Right cardiac atrium (tissue), 5 donors: Measurements from ENCODE around the gene ATG7. TPM values are rescaled to one million over a fixed set of nuclear protein-coding genes. Genes with fewer than 3 reads are reported as not detected.
"Not testable (repeated sequence)": the region's sequence is repeated elsewhere in the genome, so short reads cannot be mapped to it uniquely, and the experiment has no call there.

Experiments
- ATAC-seq, 2 donors: fragments of 200-7000 bp; cut with Tn5 transposase; one replicate each; pipeline versions ENCODE4 v1.8.0 to v1.9.1; 2020; ENCODE audit warnings: moderate library complexity in 2 of 2, mild to moderate bottlenecking in 1 of 2
- DNase-seq, 3 donors: peaks; one replicate each; pipeline ENCODE4 v3.0.0-alpha.2; 2020
- H3K27ac ChIP-seq: one replicate; pipeline ENCODE4 v1.5.1; 2013; ENCODE audit warnings: mild to moderate bottlenecking, low read length, control low read depth, moderate library complexity
- H3K27me3 ChIP-seq: one replicate; pipeline ENCODE4 v1.6.1; 2013; ENCODE audit not compliant: control insufficient read depth, insufficient read depth
- H3K4me1 ChIP-seq: one replicate; pipeline ENCODE4 v1.6.1; 2013; ENCODE audit warnings: low read length; ENCODE audit not compliant: control insufficient read depth, insufficient read depth
- H3K4me3 ChIP-seq: one replicate; pipeline ENCODE4 v1.5.1; 2013; ENCODE audit warnings: low read length, control low read depth
- H3K9me3 ChIP-seq: one replicate; pipeline ENCODE4 v1.6.1; 2013; ENCODE audit warnings: low read length; ENCODE audit not compliant: control insufficient read depth
- WGBS: extraction: QIAGEN DNeasy Blood & Tissue Kit; methylation state at CpG from one replicate; pipeline ENCODE4 v1.1.7; 2013; 5-methylcytosine and 5-hydroxymethylcytosine counted together
- intact Hi-C, 4 donors: fragments of 100-400 bp; cut with DNase I; formaldehyde crosslinking; loops; one replicate each; pipeline versions ENCODE4 v1.11.0 to v1.14.0; 2022 to 2023
- polyA plus RNA-seq: library from polyadenylated mRNA; stranded (reverse); fragments of 200-250 nt; gene quantifications from one replicate; pipeline ENCODE4 v1.2.3, GENCODE V29; 2013
- total RNA-seq, 4 donors: library from RNA; stranded (reverse); fragmentation: NEBNext Ultra II Directional; extraction: Animal tissue kit (Norgen Biotek cat#: 25700); gene quantifications; one replicate each; pipeline ENCODE4 v1.2.1, GENCODE V29; 2021
- donor health status: healthy with polysubstance abuse.
- donor health status: DM: no; HTN: yes; CAD: no.
- donor health status: DM: no; HTN: no; CAD: no.
- donor health status: DM: no; HTN: yes; CAD: no; lungs with severe emphysema.
- donor health status: DM: yes; HTN: yes; CAD: no.

Gene ATG7
- total and polyA plus RNA-seq, 5 donors = 5.9 to 22.3 (median 19.6) TPM

DNA sequence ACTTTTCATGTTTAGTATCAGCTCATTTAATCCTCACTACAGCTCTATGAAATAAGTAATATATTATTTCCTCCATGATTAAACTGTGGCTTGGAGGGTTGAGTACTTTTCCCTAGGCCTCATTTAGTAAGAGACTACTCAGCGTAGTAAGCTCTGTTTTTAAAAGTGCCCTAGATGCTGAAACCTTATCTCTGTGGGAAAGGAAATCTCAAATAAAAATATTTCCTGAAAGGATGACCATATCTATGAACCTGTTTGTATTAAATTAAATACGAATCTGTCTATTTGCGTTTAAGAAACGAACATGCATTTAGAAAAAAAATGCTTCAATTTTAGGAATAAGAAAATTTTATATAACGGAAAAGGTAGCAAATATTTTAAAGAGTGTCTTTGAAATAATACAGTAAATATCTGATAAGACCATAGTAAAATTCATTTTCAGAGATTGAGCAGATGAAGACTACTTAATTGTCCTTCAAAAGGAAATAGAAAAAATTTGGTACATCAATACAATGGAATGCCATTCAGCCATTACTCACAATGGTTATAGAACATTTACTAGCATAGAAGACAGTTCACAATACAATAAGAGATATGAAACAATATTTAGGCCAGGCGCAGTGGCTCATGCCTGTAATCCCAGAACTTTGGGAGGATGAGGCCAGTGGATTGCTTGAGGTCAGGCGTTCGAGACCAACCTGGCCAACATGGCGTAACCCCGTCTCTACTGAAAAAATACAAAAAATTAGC lies 56.2 kb downstream of the ATG7 start:
- intact Hi-C loops = loop anchor here in 1 of 4 donors (10.0 kb wide), 1 partner anchor 174 kb away; the partner anchor contains the start of gene HRH1
- no peak for ATAC-seq
- DNase-seq = no peak
- no peaks in the 10 kb centered on the region for H3K9me3 ChIP-seq
- 86% methylated on average over 10 of the region's 10 CpGs for WGBS
- no peaks in the 10 kb centered on the region for H3K4me1 ChIP-seq
- H3K4me3 ChIP-seq = no peak overlapping the region
- H3K27ac ChIP-seq = no peak overlapping the region
- H3K27me3 ChIP-seq = no peaks in the 10 kb centered on the region

DNA sequence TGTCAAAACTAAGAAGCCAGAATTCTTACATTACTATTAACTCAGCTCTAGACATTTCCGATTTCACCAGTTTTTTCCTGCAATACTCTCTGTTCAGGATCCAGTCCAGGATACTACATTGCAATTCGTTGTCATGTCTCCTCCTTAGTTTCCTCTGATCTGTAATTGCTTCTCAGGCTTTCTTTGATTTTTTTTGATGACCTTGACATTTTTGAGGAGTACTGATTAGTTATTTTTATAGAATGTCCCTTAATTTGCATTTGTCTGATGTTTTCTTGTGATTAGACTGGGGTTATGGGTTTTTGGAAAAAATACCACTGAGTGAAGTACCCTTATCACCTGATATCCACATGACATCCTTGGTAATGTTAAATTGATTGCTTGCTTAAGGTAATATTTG lies 57.6 kb downstream of the ATG7 start:
- Histone ChIP-seq H3K9me3 (no peaks in the 10 kb centered on the region), H3K4me1 (no peaks in the 10 kb centered on the region), H3K4me3 (no peak overlapping the region), H3K27ac (no peak overlapping the region), H3K27me3 (no peaks in the 10 kb centered on the region)
- no peak for DNase-seq
- intact Hi-C loops = loop anchor here (5.0 to 10.0 kb wide), 4 partner anchors 175 to 575 kb away; partner anchors contain the start of gene HRH1 (in 1 of the 4)
- ATAC-seq = no peak
- WGBS = 77% methylated on average over 2 of the region's 2 CpGs

DNA sequence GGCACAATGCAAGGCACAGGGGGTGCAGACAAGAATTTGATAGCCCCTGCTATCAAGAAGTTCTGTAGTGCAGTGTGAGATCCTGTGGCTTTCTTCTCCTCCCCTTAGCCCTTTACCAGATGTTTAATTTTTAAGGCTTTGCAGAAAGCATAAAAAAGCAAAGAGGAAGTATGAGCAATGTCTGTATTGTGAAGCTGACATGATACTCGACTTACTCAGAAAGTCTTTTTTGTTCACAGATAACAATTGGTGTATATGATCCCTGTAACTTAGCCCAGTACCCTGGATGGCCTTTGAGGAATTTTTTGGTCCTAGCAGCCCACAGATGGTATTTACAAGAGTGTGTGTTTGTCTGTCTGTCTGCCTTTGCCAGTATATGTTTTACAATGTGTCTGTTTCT lies 58.9 kb downstream of the ATG7 start:
- no peak for ATAC-seq
- no peaks in the 10 kb centered on the region for H3K27me3 ChIP-seq
- H3K9me3 ChIP-seq = no peaks in the 10 kb centered on the region
- WGBS = 39% methylated on average over 1 of the region's 1 CpG
- intact Hi-C loops = loop anchor here (5.0 to 10.0 kb wide), 3 partner anchors 266 to 576 kb away; no protein-coding TSS in a partner anchor
- DNase-seq = no peak
- no peak overlapping the region for H3K27ac ChIP-seq
- H3K4me1 ChIP-seq = no peaks in the 10 kb centered on the region
- no peak overlapping the region for H3K4me3 ChIP-seq

DNA sequence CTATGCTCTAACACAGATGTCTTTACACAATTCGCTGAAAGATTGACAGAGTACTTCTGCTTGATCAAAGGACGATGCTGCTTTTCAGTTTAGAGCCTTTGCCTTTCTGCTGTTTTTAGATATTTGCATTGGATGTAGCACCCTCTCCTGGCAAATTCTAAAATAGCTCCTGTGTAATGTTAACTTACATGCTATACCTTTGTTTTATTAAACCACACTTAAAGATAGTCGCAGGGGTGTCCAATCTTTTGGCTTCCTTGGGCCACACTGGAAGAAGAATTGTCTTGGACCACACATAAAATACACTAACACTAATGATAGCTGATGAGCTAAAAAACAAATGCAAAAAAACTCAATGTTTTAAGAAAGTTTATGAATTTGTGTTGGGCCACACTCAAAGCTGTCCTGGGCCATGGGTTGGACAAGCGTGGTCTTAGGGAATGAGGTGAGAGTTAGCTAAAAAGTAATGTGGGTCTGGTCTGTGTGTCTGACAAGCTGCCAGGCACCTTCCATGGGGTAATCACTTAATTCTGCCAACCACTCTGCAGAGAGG lies 62.9 kb downstream of the ATG7 start:
- Histone ChIP-seq H3K4me3 (no peak overlapping the region), H3K27me3 (no peaks in the 10 kb centered on the region), H3K27ac (no peak overlapping the region), H3K4me1 (no peaks in the 10 kb centered on the region), H3K9me3 (no peaks in the 10 kb centered on the region)
- 40% methylated on average over 4 of the region's 4 CpGs for WGBS
- DNase-seq (no peak), ATAC-seq (peak; percentile 57 to 74)
- intact Hi-C loops = loop anchor here (5.0 to 10.0 kb wide), 3 partner anchors 98 to 580 kb away; no protein-coding TSS in a partner anchor

DNA sequence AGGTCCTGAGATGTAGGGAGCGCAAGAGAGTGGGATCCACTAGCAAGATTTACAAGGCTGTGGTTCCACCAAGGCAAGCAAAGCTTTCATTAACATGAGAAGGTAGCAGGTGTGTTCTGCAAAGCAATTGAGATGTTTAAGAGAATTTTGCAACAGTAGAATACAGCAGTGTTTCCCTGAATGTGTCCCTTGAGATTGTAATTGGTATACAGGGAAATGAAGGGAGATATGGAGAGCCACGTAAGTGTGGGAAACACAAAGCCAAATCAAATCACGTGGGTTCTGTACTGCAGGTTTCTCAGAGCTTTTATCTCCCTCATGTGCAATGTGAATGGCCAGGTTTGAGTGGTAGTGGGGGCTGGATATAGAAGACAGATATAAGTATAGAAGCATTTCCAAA lies 67.3 kb downstream of the ATG7 start:
- H3K27me3 ChIP-seq = no peaks in the 10 kb centered on the region
- ATAC-seq (peak in 1 of 2 donors; percentile 21), DNase-seq (no peak)
- H3K4me3 ChIP-seq = no peak overlapping the region
- intact Hi-C loops = loop anchor here (5.0 to 10.0 kb wide), 3 partner anchors 102 to 585 kb away; no protein-coding TSS in a partner anchor
- WGBS = 66% methylated on average over 3 of the region's 3 CpGs
- no peak overlapping the region for H3K27ac ChIP-seq
- no peaks in the 10 kb centered on the region for H3K9me3 ChIP-seq
- H3K4me1 ChIP-seq = no peaks in the 10 kb centered on the region

DNA sequence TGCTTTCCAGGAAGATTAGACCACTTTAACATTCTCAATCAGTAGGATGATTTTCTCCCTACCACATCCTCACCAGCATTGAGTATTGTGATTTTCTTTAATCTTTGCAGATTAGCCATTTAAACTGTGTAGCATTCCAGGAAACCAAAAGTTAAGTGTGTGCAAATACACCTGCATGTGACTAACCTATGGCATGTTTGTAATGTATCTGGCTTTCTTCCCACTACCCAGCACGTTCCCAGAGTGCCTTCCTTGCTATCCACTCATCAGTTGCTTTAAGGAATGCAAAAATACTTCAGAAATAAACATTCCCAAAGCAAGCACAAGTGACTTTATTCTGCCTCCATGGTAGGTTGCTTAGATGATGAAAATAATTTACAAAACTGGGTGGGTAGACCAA lies 74.2 kb downstream of the ATG7 start:
- DNase-seq (no peak), ATAC-seq (no peak)
- no peak overlapping the region for H3K4me3 ChIP-seq
- no peak overlapping the region for H3K27ac ChIP-seq
- no peaks in the 10 kb centered on the region for H3K9me3 ChIP-seq
- WGBS = 77% methylated on average over 1 of the region's 1 CpG
- H3K4me1 ChIP-seq = no peaks in the 10 kb centered on the region
- intact Hi-C loops = no loop called here
- H3K27me3 ChIP-seq = no peaks in the 10 kb centered on the region

DNA sequence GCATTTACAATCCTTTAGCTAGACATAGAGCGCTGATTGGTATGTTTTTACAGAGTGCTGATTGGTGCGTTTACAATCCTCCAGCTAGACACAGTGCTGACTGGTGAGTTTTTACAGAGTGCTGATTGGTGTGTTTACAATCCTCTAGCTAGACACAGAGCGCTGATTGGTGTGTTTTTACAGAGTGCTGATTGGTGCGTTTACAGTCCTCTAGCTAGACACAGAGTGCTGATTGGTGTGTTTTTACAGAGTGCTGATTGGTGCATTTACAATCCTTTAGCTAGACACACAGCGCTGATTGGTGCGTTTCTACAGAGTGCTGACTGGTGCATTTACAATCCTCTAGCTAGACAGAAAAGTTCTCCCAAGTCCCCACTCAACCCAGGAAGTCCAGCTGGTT lies 76.7 kb downstream of the ATG7 start:
- 99% methylated on average over 6 of the region's 6 CpGs for WGBS
- H3K9me3 ChIP-seq, H3K4me1 ChIP-seq, DNase-seq, H3K4me3 ChIP-seq, H3K27me3 ChIP-seq, intact Hi-C loops, ATAC-seq, H3K27ac ChIP-seq: not testable (repeated sequence)

DNA sequence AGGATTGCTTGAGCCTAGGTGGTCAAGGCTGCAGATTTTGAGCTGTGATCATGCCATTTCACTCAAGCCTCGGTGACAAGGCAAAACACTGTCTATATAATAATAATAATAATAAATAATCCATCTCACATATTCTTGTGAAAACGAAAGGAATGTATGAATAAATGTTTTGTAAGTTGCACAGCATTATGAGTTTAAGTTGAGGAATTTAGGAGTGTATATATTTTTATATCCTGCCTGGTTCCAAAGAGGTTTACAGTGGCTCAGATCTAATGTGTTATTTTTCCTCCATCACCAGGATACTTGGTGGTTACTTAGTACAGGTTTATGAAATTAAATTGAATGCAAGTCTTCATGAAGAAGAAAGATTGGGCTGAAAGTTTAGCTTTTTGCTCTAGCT lies 77.2 kb downstream of the ATG7 start:
- Histone ChIP-seq H3K27me3 (no peaks in the 10 kb centered on the region), H3K4me1 (no peaks in the 10 kb centered on the region), H3K27ac (no peak overlapping the region), H3K4me3 (no peak overlapping the region), H3K9me3 (no peaks in the 10 kb centered on the region)
- 94% methylated on average over 2 of the region's 2 CpGs for WGBS
- no peak for ATAC-seq
- no peak for DNase-seq
- intact Hi-C loops = no loop called here

DNA sequence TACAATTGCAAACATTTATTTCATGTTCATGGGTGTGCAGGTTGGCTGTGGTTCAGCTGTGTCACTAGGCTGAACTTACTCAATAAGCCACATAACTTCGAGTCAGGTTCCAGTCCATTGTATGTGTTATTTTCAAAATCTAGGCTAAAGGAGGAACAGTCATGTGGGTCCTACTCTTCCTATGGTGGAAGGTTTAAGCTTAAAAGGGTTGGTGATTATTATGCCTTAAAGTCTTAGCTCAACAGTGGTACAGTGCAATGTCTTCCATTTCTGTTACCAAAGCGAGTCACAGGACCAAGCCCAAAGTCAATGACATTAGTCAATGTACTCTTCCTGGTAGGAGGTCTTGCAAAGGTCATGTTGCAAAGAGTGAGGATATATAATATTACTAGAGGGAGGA lies 78.2 kb downstream of the ATG7 start:
- 91% methylated on average over 2 of the region's 2 CpGs for WGBS
- DNase-seq (no peak), ATAC-seq (no peak)
- Histone ChIP-seq H3K9me3 (no peaks in the 10 kb centered on the region), H3K27me3 (no peaks in the 10 kb centered on the region), H3K4me1 (no peaks in the 10 kb centered on the region), H3K27ac (no peak overlapping the region), H3K4me3 (no peak overlapping the region)
- intact Hi-C loops = no loop called here

DNA sequence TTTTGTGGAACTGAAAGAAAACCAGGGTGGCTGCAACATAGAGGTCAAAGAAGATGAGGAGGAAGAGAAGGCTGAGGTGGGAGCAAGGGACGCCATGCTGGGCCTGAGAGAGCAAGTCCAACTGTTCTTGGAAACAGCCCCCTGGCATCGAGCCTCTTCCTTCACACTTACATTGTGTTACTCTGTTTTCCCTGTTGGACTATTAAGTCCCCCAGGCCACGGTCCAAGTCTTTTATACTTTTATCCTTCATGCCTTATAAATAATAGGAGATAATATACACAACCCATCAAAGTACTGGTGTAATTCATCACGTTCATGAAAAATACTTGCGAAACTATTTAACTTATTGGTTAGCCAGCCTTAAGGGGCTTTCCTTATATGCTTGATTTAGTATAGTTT lies 79.3 kb downstream of the ATG7 start:
- Histone ChIP-seq H3K4me1 (no peaks in the 10 kb centered on the region), H3K27me3 (no peaks in the 10 kb centered on the region), H3K27ac (no peak overlapping the region), H3K9me3 (no peaks in the 10 kb centered on the region), H3K4me3 (no peak overlapping the region)
- no peak for ATAC-seq
- DNase-seq = no peak
- intact Hi-C loops = no loop called here
- 93% methylated on average over 5 of the region's 5 CpGs for WGBS

DNA sequence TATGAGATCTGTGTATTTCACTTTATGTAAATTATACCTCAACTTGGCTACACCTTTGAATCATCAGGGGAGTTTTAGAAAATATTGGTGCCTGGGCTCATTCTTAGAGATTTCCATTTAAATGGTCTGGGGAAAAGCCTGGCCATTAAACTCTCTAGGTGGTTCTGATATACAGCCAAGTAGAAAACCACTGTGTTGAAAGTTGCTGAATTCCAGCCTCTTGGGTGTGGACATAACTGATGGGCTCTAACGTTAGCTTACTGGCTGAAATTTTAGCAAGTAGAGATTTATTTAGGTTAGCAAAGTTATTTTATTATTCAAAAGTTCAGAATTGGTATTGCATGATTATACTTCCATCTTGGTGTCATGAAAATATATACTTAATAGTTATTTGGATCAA lies 84.1 kb downstream of the ATG7 start:
- intact Hi-C loops = no loop called here
- WGBS = 64% methylated on average over 1 of the region's 1 CpG
- ATAC-seq (no peak), DNase-seq (no peak)
- H3K27ac ChIP-seq = no peak overlapping the region
- no peak overlapping the region for H3K4me3 ChIP-seq
- no peaks in the 10 kb centered on the region for H3K4me1 ChIP-seq
- no peaks in the 10 kb centered on the region for H3K9me3 ChIP-seq
- no peaks in the 10 kb centered on the region for H3K27me3 ChIP-seq
